HEK293 (cell line): ENCODE results near the gene DST.

ENCODE experiments used
- YY1 ChIP-seq: fragments of 450-650 bp; formaldehyde crosslinking; IDR thresholded peaks from 2 replicates; pipeline ENCODE4 v1.5.1; 2018; ENCODE audit warnings: missing biosample characterization, missing genetic modification characterization
- ZNF707 ChIP-seq: fragments of 450-650 bp; formaldehyde crosslinking; IDR thresholded peaks from 2 replicates; pipeline ENCODE4 v1.5.1; 2016; ENCODE audit warnings: missing biosample characterization, missing genetic modification characterization

DNA sequence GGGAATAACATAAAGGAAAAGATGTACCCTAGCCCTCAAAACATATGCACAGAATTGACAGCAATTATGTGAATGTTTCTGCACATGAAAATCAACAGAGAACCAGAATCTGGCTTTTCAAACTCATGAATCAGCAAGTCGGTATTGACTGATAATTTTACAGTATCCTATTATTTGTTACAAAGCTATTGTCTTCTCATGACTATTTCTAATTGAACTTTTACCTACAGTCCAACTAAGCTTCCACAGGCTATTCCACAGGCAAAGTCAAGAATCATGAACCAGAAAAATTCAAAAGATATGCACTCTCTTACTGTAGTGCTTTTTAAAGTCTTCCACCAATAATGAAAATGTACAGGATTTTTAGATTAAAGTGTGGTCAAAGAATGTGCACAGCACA is 49.1 kb upstream of the DST start:
- no peak for TF ChIP-seq ZNF707 (tag by site-specific recombination)
- no peak for TF ChIP-seq YY1 (tag by site-specific recombination)
